Gastrocnemius medialis (tissue), 4 donors: Measurements from ENCODE around the gene RAB34.

Experiments used
- CTCF ChIP-seq, 5 experiments: fragments of 450-650 bp in 3 of 5; fragments of 200-600 bp in 2 of 5; sonication (generic) in 2 of 5; IDR thresholded peaks in 4 of 5; conservative IDR thresholded peaks in 1 of 5; 1 replicate in 4 of 5; 2 replicates in 1 of 5; pipeline ENCODE4 v1.5.1; 2016 to 2019; ENCODE audit warnings: antibody characterized with exemption in 5 of 5, mild to moderate bottlenecking in 3 of 5, moderate library complexity in 3 of 5
- POLR2A ChIP-seq, 2 donors: fragments of 450-650 bp; IDR thresholded peaks; one replicate each; pipeline ENCODE4 v1.6.1; 2017; ENCODE audit warnings: antibody characterized with exemption in 2 of 2, mild to moderate bottlenecking in 2 of 2, moderate library complexity in 2 of 2

- TF ChIP-seq POLR2A (IDR thresholded peaks at IDR 0.05): no peak
- TF ChIP-seq CTCF (IDR thresholded peaks at IDR 0.05 in 4 of 5, conservative IDR thresholded peaks at IDR 0.05 in 1 of 5): no peak
These were observed 2.5 kb downstream of the RAB34 start for GRCh38 chr17:28715217-28715616.
